Measurements from ENCODE around the gene CALCA.

Gene CALCA

GRCh38 chr11:14942745-14943144 is 29.4 kb downstream of the CALCA start:
- no peak for DNase-seq (ENCODE audit: low spot score)

DNA sequence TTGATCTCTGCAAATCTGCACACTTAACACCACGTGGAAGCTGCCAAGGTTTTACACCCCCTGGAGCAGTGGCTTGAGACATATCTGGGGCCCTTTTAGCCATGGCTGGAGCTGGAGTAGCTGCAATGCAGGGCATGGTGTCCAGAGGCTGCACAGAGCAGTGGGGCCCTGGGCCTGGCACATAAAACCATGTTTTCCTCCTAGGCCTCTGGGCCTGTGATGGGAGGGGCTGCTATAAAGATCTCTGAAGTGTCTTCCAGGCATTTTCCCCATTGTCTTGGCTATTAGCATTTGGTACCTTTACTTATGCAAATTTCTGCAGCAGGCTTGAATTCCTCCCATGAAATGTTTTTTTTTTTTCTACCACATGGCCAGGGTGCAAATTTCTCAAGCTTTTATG is 33.2 kb downstream of the CALCA start:
- DNase-seq (ENCODE audit: low spot score): no peak

DNA sequence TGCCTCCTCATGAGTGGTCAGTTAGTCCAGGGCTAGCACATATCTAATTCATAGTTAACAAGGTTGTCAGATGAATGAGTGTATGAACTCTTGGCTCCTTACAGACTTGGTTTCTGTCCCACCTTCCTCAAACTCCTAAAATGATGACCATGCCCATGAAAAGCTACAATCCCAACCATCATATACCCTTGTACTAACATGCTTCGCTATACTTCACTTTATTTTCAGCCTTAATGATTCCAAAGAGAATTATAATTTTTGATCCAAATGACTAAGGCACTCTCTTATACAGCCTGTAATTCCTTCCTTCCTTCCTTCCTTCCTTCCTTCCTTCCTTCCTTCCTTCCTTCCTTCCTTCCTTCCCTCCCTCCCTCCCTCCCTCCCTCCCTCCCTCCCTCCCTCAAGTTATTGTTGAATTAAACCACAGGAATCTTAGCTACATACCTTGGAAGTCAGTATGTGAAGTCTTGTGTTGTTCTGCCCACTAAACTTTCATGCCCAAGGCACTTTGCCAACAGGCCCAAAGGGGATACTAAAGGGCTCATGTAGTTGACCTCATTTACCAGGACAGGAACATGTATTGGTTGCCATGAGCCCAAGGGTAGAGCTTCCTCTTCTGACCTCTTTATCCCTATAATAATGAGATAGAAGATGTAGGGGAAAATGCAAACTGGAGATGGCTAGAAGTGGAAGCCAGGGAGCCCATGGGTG is 37.4 kb downstream of the CALCA start:
- DNase-seq (ENCODE audit: low spot score): no peak

DNA sequence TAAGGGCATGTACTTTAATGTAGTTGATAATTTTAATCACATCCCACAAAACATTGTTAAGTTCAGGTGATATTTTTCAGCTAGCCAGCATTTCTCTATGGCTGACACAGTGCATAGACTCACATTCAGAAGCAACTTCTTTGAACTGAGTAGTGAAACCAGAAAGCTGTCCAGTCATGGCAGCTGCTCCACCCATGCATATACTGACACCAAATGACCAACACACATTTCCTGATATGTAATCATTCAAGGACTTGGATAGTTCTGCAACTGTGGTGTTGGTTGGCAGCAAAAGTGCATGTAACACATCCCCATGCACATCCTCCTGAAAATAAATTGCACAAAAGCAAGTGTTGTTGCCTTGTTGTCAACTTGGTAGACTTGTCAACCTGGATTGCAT is 39.7 kb downstream of the CALCA start:
- no peak for DNase-seq (ENCODE audit: low spot score)

DNA sequence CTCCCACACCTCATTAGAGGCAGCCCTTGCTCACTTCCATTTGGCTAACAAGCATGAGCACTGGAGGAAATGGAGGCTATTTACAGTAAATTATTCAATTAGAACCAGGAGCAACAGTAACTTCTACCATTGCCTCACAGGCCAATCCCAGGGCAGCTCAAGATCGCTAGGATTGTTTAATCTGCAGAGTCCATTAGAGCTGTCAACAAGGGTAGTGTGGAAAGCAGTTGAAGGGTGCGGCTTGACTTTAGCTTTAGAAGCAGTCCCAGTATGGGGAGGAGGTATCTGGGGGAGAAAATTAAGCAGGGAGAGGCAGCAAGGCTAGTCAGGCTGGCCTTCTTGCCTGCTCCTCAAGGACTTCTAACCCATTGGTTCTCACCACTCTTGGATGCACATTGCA is 41.8 kb downstream of the CALCA start:
- no peak for DNase-seq (ENCODE audit: low spot score)

DNA sequence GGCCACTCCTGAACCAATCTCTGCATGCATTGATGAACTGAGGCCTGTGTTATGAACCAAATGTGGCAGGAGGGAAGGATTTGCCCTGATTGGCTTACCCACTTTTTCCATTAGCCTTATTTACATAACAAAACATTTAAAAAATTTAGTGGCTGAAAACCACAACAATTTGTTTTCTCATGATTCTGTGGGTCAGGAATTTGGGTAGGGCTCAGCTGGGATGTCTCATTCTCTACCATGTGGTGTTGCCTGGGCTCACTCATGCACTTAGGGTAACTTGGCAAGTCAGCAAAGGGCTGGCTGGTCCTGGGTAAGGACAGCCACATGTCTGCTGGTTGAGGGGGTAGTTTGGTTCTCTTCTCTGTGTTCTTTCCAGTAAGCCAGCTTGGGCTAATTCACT is 45.0 kb downstream of the CALCA start:
- DNase-seq (ENCODE audit: low spot score): no peak

- no peak for DNase-seq (ENCODE audit: low spot score)
These were observed 47.8 kb downstream of the CALCA start for GRCh38 chr11:14924318-14924717.
